GM04503 (cell line): ENCODE data around the gene EYS.

Experiments used
- DNase-seq: peaks from one replicate; pipeline ENCODE4 v3.0.0-alpha.2; 2012; ENCODE audit warnings: low read depth

The EYS gene

DNA sequence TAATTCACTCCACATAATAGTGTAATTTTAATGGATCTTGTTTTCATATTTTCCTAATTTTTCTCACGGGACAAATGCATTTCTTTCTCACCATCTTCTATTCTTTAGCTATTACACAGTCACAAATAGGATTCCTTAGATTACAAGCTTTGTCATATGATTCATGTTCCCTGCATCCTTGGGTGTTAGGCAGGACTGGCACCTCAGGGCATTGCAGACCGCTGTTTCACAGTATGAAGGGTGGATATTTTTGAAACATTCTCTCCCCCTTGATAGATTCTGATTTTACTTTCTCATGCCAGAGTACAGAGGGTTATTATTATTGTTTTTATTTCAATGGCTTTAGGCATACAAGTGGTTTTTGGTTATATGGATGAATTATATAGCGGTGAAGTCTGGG lies 1469.0 kb downstream of the EYS start:
- no peak for DNase-seq

DNA sequence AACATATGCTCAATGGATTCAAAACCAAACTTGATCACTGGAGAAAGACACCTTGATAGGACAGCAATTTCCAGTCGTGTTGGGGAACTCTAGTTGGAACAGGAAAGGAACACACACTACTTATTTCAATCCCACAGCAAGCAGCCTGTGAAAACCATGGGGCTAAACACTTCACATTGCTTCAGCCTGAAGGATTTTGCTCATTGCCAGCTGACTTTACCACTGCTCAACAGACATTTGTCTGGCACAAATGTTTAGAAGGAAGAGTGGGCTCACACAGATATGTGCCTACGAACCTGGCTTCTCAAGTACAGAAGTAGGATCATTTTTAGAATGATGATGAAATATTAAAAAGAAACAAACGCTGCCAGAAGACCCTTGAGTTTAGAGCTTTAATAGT lies 1473.3 kb downstream of the EYS start:
- no peak for DNase-seq

DNA sequence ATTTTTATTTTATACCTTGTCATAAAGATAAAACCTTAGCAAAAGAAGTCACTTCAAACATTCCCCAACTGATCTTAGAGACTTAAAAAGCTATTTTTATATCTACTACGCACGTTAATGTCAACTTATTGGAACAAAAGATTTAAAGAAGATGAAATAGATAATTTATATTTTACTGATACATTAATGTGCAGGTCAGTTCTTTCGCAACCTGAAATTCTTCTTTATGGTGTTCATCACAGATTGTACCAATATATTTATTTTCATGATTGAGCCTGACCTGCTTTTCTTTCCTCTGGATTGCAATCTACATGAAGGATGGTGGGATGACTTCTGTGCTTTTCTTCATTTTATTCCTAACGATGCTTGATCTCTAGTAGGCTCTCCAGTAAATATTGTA lies 1475.1 kb downstream of the EYS start:
- DNase-seq, result no peak

DNA sequence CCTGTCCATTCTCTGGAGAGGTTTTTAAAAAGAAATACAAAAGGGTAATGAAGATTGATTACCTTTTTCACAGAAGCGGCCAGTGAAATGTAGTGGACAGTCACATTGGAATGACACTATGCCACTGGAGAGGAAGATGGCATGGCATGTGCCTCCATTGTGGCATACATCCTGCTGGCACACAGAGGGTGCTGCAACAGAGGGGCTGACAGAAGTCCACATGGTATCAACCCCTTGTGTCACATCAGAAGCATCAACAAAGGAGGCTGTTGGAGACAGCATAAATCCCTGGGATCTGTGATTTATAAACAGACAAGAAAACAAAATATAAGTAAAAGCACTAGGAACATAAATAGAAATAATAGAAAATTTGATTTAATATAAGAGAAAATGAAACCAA lies 1476.5 kb downstream of the EYS start:
- no peak for DNase-seq

DNA sequence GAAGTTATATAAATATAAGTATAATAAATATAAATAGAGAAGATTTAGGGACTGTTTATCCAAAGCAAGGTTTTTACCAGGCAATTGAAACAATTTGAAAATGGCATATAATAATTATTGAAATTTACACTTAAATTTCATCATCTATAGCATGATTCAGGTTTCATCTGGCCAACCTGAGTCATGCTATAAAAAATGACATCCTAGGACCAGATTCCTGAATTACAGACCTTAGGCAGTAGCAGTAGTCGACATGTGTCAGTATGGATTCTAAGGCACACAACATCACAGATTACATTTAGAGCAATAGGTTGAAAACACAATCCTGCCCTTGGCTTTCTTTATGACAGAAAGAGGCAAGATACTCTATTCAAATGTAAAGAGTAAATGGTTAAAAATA lies 1479.2 kb downstream of the EYS start:
- no peak for DNase-seq

DNA sequence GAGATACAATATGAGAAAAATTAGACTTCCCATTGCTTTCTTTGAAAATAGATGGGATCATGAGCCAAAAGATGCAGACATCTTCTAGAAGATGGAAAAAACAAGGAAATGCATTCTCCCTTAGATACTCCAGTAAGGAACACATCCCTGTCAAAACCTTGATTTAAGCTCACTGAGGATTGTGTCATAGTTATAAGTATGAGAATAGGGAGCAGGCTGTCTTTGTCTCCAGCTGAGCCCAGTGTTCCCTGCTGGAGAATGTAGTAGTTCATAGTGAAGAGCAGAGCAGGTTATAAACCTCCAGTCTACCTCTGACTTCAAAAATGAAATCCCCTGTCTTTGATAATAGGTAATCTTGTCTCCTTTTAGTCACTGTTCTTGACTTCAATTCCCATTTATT lies 1481.5 kb downstream of the EYS start:
- no peak for DNase-seq

DNA sequence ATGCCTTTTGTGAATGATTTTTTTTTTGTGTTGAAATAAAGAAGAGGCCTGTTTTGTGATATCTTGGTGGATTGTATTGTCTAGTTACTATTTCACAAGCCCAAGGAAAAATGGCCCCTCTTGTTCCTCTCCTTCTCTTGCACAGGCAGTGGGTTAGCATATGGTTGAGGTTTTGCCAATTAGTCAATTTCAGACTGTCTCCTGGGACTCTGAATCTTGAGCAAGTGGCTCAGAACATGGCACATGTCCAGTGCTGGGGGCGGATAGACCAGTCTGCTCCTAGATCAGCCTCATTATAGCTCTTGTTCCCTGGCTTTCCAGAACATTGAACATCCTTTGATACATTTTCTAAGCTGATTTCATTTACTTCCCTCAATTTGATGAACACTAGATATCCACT lies 1482.2 kb downstream of the EYS start:
- no peak for DNase-seq

DNA sequence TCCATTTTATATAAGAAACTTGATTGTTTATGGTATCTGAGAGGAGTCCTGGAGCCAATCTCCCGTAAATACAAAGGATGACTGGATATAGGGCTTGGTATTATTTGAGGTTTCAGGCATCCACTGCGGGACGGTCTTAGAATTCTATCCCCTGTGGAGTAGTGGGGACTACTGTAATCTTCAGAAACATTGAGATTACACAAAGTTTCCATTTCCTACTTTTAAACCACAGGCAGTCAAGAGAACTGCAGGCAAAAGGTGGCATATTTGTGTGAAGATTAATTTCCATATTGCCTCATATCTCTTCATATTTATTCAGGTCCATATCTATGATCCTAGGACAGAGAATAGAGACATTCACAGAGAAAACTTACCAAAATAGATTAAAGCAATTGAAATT lies 1485.2 kb downstream of the EYS start:
- no peak for DNase-seq

DNA sequence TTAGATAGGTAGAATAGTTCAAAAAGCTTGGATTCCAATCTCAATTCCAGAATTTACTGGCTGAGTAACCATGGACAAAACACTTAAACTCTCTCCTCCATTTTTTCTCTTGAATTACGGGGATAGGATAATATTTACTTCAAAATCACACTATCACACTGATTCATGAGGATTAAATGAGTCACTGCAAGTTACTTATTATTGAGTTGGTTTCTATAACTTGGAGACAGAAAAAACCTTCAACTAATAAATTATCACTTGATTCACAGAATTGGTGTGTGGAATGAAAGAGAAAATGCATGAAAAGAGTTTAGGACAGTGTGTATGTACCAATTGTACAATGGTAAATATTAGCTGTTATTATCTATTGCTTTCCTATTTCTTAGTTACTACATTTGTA lies 1486.2 kb downstream of the EYS start:
- no peak for DNase-seq

DNA sequence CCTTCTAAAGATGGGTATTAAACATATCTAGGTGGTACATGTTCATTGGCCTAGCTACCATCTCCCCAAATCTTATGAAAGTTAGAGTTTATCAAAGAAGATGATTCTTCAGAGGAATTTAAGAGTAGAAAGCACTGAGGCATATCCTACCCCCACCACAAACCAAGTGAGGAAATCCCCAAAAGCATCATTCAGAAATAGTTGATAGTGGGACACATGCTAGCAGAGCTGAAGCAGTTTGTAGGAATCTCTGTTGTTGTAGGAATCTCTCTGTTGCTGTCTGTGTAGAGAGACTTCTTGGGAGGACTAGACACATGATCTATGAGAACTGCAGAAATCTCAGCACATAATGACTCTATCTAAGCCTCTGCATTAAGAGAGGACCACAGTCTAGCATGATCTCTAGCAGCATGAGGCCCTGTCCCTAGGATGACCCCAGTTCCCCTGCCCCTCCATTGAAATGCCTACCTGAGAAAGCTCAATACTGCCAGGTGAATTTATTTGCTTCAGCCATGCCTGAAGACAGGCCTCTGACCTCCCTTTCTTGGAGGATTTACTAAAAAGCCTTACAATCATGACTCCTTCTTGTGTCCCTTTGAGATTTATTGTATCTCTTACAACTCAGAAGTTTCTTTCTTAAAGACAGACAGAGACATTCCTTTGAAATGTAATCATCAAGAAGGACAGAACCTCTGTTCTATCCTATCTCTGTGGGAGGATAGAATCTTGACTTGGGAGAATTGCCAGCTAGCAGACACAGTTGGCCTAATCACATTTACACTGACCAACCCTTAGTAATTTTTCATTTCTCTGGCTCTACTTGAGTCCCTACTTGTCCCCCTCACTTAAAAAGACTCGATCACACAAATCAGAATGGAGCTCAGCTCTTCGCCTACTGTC lies 1489.1 kb downstream of the EYS start:
- DNase-seq, result no peak

DNA sequence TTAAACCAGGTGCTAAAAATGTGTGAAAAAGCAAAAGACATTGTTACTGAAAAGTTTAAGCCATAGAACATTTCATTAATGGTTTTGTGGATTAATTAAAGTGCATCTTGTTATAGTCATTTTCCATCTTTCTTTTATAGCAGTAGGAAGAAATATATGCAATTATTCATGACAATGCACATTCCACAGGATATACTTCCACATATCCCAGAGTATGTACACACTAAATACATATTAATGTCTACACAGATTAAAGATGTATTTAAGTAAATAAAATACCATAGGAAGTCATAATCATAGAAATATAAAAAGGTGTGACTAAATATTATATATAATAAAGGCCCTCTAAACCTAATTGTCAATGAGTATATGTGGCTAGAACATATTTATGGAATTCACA lies 1492.7 kb downstream of the EYS start:
- DNase-seq, result no peak

DNA sequence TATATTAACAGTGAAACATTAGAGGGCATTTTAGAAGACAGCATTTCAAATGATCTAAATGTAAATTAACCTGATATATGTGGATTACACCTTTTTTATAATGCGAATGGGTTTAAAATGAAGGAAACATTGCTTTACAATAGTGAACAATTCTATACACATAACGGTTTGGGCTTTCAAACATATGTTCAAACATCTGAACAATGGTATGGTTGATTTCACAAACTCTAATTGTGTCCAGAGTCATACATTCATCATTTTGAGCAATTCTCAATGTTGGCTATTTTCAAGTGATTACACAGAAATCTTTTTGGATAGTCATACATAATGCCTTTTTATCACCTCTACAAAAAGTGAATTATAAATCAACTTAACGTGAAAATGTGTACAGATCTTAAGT lies 1493.3 kb downstream of the EYS start:
- DNase-seq, result no peak

DNA sequence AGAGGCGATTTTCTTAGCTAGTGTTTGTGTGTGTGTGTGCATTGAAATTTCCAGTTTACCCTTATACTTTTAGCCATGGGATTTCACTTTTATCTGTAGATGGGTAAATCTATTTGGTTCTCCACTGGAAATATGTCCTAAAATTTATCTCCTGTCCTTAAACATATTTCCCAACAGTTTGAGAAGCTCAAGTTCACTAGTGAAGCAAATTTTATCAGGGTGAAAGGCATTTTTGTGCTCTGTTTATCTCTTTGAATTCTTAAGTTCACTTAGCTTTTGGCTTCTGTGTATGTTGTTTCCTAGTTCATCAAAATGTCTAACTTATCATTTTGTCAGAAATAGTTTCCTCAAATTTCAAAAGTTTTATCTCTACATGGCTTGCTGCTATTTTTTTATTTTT lies 1509.8 kb downstream of the EYS start:
- no peak for DNase-seq

DNA sequence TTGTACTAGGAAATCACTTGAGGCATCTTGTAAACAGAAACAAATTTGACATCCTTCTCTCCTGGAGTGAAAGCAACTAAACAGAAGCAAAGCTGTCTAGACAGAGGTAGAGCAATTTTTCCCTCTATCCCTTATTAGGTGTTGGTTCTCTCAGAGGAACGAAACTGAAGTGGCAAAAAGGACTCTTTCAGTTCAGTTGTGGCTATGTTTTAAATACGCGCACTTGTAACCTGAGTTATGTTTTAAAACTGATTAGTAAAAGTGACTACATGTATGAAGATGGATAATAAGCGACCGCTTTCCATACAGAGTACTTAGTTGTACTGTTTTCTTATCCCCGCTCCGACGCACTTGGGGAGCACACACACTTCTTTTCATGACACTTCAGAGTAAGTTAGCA lies 1520.4 kb downstream of the EYS start:
- no peak for DNase-seq

DNA sequence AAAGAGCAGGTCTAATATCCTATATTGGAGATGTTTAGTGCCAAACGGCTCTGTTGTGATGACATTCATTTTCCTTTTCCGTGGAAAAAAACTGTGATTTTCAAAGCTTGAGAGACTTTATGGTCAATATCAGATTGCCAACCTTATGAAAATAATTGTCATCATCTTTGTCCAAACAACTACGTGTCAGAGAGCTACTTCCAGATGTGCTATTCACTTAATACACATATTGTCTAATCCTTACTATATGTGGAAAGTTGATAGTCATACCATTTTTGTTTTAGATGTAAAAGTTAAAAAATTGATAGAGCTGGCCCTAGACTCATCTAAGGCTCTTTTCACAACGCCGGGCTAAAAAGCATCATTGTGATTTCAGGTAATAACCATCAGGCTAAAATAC lies 1521.4 kb downstream of the EYS start:
- no peak for DNase-seq

DNA sequence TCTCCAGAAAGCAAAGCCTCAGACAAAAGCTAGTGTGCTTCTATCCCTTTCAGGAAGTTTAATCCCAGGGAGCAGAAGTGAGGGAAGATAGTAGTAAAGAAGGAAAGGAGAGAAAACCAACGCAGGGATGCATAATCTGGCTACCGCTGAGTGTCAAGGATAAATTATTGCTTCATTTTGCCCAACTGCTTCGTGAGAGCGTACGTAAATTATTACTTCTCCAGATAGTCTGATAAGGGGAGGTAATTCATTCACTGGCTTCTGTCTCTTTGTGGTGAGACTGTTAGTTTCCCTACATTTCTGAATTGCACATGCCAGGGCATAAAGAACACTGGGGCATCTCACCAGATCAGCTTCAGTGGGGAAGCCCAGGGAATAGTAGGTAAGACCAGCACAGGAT lies 1531.7 kb downstream of the EYS start:
- DNase-seq, result no peak

DNA sequence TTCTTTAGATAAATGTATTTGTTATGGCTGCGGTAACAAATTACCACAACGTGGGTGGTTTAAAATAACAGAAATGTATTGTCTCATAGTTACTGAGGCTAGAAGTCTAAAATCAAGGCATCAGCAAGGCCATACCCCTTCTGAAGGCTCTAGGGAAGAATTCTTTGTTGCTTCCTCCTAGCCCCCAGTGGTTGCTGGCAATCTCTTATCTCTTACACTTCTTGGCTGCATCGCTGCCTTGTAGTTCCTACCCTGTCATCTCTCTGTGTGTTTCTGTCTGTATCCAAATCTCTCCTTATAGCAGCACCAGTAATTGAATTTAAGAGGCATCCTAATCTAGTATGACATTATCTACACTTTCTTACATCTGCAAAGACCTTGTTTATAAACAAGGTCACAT lies 1536.7 kb downstream of the EYS start:
- no peak for DNase-seq

DNA sequence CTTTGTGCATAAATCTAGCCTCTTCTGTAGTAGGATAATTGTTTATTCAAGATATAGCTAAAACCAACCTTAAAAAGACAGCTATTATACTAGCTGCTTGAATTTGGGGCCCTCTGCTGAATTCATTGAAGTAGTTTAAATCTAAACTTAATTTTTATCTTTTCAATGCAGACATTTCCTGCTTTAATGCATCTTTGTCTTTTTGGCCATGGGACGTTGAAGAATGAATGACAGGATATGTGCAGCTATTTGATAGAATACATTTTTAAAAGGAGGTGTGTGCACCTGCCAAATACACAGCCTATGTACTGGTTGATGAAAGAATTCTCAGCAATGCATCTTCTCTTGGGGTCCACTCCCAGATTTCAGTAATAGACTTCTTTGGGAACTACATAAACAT lies 1546.5 kb downstream of the EYS start:
- no peak for DNase-seq

DNA sequence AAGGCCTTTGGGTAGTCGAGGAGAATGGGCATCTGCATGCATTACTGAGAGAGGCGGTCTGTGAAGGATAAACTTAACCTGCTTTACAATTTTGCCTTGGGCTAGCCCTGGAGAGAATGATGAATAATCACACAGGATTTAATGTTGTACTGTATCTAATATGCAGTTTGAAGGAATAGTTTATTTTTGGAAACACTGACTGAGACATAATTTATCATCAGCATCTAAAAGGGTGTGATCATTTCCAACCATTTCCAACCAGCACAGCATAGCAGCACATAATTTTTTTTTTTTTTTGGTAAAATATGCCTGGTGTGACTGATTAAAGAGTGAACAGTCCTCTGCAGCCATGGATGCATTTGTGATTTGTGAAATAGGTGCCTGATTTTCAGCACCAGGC lies 1552.0 kb downstream of the EYS start:
- DNase-seq, result no peak

DNA sequence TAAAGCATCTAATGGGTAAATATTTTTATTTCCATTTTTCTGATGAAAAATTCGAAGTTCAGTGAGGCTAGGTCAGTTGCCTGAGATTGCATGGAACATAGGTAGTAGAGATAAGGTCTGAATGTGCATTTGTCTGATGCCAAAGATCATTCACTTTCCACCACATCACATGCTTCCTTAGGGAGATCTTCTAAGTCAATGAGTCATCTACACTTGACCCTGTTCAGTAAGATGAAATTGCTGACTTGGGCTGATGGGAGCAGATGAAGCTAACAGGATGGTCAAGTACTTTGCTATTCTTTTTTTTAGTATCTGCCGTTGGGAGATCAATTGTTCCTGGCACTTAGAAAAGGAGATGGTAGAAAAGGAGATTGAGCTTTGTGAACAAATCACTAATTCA lies 1560.2 kb downstream of the EYS start:
- DNase-seq, result no peak

DNA sequence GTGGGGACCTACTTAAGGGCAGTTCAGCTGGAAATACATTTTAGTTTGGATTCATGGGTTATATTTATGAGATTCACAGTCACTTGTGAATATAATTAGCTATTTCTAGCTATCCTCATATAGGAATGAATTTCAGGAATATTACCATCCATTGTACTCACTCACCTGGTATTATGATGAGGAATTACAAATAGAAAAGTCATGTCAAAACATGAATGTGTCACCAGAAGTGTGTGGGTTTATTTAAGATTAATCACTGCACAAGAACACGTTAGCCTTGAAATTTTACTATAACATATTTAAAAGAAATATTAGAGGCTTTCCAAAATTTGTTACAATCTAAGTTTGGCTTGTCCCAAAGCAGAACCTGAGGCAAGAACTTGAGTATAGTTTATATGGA lies 1560.9 kb downstream of the EYS start:
- DNase-seq, result no peak

DNA sequence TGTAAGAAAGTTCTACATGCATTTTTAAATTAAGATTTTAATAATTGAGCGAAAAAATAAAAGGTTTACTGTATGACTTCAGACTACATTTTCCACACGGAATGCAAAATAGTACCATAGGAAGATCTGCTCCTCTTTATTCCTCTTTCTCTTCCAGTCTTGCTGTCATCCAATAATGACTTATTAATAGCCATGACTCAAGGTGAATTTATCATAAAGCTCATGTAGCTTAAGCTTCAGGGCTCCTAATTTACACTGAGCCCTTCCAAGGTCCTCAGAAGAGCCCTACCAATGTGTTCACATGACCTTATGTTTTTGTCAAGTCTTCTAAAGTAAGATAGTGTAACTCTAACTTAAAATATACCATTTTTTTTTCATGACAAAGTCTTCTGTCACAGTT lies 1561.4 kb downstream of the EYS start:
- DNase-seq, result no peak

DNA sequence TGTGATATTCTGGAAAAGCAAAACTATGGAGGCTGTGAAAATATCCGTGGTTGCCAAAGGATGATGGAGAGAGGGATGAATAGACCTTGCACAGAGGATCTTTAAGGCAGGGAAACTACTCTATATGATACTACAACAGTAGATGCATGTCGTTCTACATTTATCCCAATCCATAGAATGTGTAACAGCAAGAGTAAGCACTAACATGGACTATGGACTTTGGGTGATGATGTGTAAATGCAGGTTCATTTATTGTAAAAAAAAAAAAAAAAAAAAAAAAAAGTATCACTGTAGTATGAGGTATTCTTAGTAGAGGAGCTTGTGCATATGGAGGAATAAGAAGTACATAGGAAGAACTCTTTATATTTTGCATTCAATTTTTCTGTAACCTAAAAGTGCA lies 1563.9 kb downstream of the EYS start:
- no peak for DNase-seq

DNA sequence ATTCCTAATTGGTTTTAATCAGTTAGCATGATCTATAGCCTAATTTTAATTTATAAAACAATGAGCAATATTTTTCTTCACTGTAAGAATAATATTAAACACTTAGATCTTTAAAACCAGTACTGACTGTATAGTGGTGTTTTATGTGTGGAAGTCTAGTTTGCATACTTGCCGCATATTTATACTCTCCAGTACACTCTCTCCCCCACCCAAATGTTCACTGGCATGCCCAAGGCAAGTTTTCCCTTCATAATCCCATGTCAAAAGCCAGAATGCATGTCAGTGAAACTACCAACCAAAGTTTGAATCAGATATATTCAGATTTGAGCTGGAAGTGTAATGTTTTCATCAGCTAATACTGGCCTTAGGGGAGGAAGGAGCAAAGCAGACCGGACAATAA lies 1565.3 kb downstream of the EYS start:
- DNase-seq, result no peak
